ENCODE results near the gene ZFYVE9.
A peak's percentile ranks its signal among the peaks of the same experiment; 100 is the strongest.
"Not testable (repeated sequence)": the region's sequence is repeated elsewhere in the genome, so short reads cannot be mapped to it uniquely, and the experiment has no call there.

ZFYVE9 gene

DNA sequence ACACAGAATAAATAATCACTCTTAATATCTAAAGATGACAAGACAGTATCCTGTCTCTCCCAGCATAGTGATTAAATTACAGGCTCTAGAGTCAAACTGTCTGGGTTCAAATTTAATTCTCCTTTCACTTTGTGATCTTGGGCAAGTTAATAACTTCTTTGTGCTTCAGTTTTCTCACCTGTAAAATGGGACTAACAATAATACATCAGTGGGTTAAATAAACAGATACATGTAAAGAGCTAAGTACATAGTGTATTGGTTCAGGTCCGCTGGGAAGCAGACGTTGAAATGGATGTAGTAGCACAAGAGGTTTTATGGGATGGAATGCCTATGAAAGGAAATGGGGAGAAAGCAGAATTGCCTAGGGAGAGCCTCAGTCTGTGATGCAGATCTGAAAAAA is 10.7 kb downstream of the ZFYVE9 start:
- no peak for DNase-seq

DNA sequence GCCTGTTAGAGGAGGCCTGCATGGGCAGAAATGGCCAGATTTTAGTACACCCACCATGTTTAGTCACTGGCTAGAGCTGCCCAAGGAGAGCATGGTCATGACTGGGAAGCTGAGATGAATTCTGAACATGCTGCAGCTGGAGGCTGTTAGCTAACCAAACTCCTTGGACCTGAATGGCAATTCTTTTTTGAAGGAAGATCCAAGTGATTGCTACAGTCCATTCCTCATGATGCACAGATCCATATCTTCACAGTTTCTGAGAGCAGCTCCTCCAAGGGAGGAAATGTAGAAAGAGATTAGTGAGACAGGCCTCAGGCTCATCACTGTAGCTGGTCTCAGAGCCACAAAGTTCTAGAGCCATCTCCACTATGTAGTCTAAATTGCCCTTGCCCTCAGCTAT is 11.1 kb downstream of the ZFYVE9 start:
- DNase-seq, result no peak

DNA sequence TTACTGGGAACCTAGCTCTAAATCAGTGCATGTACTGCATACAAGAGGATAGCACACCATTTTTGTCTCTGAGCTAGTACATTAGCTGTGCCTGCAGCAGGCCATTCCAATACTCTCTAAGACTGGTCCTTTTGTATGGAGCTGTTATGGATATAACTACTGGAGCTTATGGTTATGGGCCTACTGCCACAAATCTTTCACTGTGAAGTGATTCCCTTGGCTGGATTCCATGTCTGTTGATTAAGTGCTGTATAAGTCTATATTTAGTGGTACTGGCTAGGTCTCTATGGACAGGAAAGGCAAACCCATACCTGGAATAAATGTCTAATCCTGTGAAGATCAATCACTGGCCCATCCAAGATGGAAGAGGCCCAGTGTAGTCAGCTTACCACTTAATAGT is 12.0 kb downstream of the ZFYVE9 start:
- DNase-seq, result no peak

DNA sequence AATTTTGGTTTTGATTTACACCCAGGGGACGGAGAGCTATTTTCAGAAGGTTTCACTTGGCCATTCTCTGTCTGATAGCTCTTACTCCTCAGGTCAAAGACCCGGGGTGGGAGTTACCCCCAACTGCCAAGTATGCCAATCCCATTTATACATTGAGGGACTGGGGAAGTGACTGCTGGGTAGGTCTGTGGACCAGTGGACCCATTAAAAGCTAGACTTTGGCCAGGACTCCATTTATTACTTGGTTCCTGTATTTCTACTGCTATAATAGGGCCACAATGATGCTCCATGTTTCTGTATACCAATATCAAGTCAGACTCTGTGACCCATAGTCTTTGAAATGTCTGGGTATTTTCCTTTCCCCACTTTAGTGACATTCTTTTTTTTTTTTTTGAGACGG is 14.6 kb downstream of the ZFYVE9 start:
- DNase-seq, result no peak

DNA sequence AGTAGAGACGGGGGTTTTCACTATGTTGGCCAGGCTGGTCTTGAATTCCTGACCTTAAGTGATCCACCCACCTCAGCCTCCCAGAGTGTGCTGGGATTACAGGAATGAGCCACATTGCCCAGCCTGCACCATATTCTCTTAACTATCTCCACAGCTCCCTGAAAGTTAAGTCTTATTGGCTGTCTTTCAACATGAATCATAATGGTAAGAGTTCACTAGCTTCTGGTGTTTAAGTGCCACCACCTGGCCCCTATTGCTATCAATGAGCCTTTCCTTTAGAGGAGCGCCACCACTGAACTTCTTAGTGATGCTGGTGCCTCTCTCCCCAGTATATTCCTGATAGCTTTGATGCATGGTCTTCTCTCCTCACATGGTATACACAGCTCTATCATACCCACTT is 15.7 kb downstream of the ZFYVE9 start:
- DNase-seq, result no peak

DNA sequence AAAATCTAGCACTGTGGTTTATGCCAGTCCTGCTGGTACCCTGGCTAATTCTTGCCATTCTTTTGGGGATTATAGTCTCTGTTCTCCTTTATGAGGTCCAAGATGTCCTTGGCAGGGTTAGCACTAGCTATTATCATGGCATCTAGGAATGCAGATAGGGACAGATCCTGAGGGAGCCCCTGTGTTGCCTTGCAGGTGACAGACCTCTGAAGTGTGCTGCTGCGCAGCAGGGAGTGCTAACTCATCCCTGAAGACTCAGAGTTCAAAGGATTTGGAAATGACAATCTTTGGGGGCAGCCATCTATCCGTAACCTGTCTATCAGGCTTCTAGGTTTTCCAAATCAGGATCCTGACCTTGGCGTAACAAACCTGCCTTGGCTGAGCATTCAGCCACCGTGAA is 16.3 kb downstream of the ZFYVE9 start:
- no peak for DNase-seq

DNA sequence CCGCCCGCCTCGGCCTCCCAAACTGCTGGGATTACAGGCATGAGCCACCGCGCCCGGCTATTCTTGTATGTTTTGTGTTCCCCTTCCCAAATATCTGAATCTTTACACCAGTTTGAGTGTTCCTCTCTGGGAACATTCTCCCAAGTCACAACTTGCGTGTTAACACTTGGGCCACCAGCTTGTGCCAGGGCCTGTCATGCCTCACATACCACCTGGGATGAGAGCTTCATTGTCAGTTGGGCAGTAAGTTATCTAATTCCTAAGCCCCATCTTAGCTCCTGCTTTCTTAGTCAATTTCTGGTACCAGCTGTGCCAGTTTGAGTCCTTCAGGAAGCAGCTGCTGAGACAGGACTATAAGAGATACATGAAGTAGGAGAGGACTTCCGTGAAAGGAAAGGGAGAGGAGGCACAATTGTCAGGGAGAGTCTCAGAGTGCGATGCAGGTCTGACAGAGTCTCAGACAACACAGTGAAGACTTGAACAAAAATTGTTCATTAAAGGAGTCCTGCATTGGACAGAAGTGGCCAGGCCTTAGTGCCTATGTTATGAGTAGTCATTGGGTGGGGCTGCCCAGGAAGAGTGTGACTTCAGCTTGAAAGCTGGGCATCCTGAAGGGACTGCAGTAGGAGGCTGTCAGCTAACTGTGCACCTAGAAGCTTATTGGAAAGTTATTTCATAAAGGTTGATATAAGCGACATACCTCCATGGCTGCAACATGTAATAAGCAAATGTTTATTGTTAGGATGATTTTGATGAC is 17.3 kb downstream of the ZFYVE9 start:
- DNase-seq, result no peak

DNA sequence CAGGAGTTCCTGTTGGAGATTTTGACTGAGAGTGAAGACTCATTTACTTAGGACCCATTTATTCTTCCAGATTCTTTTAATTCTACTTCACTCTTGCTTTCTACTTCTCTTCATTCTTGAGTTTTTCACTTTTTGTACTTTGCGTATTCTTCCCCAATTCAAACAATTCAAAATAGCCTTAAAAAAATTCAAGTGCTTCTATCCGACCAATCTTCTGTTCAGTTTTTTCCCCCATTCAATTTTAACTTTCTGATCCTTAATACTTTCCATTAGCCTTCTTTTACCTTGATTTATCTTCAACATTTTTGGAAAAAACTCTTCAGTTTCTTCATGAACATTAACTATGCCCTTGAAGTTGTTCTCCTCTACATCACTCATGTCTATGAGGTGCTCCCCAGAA is 21.1 kb downstream of the ZFYVE9 start:
- no peak for DNase-seq

DNA sequence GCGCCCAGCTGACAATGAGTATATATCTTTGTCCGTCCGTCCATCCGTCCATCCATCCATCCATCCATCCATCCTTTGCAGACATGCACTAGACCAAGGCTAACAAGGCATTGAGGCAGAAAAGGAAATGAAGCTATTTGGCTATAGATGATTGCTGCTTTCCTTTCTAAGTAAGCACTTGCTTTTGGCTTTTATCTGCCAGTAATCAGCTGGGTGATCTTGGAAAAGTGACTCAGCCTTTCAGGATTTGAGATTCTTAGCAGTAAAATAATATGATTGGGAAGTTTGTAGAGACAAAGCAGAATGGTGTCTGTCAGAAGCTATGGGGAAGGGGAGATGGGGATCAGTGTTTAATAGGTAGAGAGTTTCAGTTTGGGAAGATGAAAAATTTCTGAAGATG is 22.7 kb downstream of the ZFYVE9 start:
- DNase-seq, result no peak

DNA sequence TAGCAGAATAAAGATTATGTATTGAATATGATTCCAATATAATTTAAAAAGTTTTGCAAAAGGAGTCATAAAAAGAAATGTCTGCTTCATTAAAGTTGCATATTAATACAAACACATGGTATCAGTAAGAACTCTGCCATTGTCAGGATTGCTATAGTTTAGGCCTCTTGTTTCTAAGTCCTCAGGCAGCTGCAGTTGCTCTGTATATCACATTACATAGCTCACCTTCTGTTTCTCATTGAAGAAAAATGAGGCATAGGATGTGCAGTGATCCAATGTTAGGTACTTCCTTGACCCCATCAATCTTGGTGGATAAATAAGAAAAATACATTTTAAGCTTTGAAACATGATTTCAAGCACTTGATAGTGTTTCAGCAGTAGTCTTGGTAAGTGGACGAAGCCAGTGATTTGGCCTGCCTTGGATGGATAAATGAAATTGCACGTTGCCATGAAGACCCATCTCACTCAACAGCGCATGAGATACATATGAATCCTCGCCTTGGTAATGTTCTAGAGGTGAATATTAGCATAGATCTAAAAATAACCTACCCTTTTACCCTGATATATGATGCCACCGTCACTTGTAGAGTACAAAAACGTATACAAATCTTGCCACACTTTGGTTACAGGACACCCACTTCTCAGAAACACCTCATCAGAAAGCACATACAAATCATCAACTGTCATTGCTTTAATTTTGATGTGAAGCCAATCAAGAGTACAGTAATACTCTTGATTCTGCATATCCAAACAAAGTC is 25.3 kb downstream of the ZFYVE9 start:
- DNase-seq, result no peak

DNA sequence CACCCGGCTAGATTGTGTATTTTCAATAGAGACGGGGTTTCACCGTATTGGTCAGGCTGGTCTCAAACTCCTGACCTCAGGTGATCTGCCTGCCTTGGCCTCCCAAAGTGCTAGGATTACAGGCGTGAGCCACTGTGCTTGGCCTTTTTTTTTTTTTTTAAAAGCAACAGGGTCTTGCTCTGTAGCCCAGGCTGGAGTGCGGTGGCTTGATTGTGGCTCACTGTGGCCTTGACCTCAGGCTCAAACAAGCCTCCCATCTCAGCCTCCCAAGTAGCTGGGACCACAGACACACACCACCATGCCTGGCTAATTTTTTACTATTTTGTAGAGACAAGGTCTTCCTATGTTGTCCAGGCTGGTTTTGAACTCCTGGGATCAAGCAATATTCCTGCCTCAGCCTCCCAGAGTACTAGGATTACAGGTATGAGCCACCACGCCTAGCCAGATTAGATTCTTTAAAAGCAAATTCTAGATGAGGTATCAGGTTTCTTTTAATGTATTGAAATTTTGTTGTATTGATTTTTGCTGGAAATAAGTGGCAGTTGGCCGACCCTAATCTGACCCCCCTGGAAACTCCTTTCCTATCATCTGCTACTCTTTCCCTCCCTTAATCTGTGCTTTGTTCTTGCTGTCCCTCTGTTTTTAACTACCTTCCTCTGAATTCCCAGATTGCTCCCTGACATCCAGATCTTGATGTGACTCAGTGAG is 26.6 kb downstream of the ZFYVE9 start:
- no peak for DNase-seq

DNA sequence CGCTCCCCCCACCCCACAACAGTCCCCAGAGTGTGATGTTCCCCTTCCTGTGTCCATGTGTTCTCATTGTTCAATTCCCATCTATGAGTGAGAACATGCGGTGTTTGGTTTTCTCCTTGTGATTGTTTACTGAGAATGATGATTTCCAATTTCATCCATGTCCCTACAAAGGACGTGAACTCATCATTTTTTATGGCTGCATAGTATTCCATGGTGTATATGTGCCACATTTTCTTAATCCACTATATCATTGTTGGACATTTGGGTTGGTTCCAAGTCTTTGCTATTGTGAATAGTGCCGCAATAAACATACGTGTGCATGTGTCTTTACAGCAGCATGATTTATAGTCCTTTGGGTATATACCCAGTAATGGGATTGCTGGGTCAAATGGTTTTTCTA is 29.3 kb downstream of the ZFYVE9 start:
- DNase-seq, result not testable (repeated sequence)

DNA sequence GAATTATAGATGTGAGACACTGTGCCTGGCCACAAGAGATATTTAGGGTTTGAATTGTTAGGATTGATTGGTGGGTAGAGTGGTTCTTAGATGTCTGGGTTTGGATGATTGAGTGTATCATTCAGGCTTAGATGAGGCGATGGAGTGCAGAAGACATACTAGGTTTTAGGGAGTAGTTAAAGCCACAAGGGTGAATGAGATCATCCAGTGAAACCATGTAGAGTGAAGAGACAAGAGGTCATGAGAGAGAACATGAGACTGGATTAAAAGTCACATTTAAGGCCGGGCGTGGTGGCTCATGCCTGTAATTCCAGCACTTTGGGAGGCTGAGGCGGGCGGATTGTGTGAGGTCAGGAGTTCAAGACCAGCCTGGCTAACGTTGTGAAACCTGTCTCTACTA is 37.2 kb downstream of the ZFYVE9 start:
- DNase-seq, result no peak

DNA sequence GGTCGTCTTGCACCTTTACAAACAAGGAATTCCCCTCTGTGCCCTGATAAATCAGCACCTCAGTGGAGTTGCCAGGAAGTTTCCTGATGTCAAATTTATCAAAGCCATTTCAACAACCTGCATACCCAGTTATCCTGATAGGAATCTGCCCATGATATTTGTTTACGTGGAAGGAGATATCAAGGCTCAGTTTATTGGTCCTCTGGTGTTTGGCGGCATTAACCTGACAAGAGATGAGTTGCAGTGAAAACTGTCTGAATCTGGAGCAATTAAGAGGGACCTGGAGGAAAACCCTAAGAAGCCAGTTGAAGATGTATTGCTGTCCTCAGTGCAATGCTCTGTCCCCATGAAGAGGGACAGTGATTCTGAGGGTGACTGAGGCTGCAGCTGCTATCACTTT is 38.3 kb downstream of the ZFYVE9 start:
- no peak for DNase-seq

DNA sequence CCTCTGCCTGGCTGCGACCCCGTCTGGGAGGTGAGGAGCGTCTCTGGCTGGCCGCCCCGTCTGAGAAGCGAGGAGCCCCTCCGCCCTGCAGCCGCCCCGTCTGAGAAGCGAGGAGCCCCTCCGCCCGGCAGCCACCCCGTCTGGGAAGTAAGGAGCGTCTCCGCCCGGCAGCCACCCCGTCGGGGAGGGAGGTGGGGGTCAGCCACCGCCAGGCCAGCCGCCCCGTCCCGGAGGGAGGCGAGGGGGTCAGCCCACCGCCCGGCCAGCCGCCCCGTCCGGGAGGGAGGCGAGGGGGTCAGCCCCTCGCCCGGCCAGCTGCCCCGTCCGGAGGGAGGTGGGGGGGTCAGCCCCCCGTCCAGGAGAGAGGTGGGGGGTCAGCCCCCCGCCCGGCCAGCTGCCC is 39.9 kb downstream of the ZFYVE9 start:
- DNase-seq, result not testable (repeated sequence)

DNA sequence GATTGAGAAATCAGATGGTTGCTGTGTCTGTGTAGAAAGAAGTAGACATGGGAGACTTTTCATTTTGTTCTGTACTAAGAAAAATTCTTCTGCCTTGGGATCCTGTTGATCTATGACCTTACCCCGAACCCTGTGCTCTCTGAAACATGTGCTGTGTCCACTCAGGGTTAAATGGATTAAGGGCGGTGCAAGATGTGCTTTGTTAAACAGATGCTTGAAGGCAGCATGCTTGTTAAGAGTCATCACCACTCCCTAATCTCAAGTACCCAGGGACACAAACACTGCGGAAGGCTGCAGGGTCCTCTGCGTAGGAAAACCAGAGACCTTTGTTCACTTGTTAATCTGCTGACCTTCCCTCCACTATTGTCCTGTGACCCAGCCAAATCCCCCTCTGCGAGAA is 40.4 kb downstream of the ZFYVE9 start:
- not testable (repeated sequence) for DNase-seq

DNA sequence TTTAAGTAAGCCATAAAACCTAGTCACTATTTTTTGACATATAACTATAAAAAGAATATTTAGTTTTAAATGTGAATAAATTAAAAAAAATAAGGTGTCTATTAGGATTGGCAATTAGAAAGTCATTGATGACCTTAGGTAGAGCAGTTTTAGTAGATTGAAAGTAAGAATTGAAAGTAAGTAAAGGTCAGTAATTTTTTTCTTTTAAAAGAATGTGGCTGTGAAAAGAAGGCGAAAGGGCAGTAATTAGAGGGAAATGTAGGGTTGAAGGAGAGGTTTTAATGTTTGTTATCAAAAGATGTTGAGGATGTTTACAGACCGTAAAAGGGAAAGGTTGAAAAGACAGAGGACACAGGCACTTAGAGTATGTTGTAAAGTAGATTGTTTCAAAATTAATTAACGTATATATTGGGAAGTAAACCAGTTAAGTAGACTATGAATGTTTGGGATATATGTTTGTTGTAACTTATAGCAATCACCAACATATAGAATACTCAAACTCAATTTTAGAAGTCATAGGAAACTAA is 41.0 kb downstream of the ZFYVE9 start:
- no peak for DNase-seq

DNA sequence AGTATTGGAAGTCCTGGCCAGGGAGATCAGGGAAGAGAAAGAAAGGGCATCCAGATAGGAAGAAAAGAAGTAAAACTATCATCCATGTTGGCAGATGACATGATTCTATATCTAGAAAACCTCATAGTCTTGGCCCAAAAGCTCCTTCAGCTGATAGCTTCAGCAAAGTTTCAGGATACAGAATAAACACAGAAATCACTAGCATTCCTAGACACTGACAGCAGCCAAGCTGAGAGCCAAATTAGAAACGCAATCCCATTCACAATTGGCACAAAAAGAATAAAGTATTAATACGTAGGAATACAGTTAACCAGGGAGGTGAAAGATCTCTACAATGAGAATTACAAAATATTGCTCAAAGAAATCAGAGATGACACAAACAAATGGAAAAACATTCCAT is 44.6 kb downstream of the ZFYVE9 start:
- no peak for DNase-seq

DNA sequence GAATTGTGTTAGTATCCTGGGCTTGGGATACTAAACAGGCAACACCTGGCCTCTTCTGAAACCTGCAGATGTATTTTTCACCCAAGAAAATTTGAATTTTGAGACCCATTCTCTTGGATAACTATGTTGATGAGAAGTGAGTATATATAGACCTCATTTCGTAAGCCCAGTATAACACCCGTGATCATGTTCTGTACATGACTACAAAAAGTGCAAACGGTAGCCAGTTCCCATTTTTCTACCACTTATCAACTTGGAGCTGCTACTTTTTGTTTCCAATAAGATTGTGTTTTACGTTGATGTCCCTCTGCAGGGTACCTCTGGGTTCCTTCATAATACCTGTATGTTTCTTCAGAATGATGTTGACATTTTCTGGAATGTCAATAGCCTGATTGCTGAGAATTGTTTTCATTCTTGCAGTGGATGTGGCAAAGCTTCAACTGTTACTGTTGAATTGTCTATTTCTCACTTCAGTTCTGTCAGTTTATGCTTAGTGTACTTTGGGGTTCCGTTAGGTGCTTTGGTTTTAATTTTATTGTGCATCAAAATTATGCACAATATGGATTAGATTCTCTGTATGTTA is 48.1 kb downstream of the ZFYVE9 start:
- no peak for DNase-seq

DNA sequence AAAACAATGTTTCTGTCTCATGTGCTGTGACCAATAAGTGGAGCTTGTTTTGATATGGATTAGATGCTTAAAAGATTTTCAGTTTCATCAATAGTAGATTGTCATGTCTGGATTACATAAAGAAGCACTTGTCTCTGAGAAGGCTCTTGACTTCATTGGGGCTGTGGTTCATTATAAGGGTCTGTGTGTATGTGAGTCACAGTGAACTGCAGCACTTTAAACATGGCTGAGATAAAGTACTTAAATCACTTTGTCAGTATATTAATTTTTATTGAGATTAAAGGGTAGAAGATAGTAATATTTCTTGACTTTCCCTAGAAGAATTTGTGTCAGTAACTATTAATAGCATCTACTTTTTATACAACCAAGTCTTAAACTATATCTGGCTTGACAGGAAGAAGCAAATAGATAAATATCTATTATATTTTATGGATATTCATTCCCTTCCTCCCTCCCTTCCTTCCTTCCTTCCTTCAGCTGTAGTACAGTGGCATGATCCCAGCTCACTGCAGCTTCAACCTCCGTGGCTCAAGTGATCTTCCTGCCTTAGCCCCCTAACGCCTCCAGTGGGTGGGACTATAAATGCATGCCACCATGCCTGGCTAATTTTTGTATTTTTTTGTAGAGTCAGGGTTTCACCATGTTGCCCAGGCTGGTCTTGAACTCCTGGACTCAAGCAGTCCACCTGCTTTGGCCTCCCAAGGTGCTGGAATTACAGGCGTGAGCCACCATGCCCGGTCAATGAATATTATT is 48.8 kb downstream of the ZFYVE9 start:
- DNase-seq, result peak; percentile 5

DNA sequence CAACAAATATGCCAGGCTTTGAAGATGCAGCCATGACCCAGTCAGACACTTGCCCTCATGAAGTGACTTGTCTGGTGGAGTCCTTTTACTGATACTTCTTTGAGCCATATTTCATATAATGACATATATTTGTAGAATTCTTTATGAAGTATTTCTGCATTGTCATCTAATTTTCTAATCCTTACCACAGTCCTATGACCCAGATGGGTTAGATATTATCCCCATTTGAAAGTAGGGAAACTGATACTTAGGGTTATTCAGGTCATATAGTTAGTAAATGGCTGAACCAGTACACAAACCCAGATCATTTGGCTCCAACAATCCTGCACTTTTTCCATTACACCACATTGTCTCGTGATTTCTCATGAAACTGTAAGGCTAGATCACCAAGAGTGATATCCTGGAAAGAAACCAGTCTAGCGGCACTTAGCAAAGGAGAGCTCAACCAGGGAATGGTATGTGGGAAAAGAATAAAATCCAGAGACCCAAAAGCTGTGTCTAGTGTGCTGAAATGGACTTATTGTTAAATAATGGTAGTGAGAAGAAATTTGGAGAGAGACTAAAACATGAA is 49.6 kb downstream of the ZFYVE9 start:
- no peak for DNase-seq

DNA sequence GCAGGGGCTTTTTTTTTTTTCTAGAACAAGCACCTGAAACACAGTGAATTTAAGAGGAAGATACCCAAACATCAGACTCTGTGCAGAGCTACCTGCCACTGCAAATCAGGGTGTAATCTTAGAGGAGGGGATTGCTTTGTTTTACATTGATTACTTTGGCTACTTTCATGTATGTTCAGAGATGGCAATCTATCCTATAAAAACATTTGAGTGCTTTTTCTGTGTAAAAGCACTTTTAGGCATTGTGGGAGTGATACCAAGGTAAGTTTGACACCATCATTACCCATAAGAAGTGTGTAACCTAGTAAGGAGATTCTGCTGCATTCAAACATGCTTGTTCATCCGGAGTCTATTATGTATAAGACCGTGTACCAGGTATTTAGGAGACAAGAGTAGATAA is 50.1 kb downstream of the ZFYVE9 start:
- no peak for DNase-seq
